ENCODE measurements around the gene NXT2. TPM values are rescaled to one million over a fixed set of nuclear protein-coding genes. Genes with fewer than 3 reads are reported as not detected.
A peak's percentile ranks its signal among the peaks of the same experiment; 100 is the strongest.

The NXT2 gene
- total RNA-seq: 10 to 100 TPM; 11.9 to 16.0 (median 13.6) TPM

- intact Hi-C loops (cut with DNase I): no loop called here
- H3K36me3 ChIP-seq: no peaks in the 10 kb centered on the region
- H3K9me3 ChIP-seq: no peaks in the 10 kb centered on the region
- 3 to 4% methylated on average over 19 to 31 of the region's 43 CpGs for WGBS, 2 donors
- no peaks in the 10 kb centered on the region for H3K4me1 ChIP-seq
- TF ChIP-seq, protein P1, sequence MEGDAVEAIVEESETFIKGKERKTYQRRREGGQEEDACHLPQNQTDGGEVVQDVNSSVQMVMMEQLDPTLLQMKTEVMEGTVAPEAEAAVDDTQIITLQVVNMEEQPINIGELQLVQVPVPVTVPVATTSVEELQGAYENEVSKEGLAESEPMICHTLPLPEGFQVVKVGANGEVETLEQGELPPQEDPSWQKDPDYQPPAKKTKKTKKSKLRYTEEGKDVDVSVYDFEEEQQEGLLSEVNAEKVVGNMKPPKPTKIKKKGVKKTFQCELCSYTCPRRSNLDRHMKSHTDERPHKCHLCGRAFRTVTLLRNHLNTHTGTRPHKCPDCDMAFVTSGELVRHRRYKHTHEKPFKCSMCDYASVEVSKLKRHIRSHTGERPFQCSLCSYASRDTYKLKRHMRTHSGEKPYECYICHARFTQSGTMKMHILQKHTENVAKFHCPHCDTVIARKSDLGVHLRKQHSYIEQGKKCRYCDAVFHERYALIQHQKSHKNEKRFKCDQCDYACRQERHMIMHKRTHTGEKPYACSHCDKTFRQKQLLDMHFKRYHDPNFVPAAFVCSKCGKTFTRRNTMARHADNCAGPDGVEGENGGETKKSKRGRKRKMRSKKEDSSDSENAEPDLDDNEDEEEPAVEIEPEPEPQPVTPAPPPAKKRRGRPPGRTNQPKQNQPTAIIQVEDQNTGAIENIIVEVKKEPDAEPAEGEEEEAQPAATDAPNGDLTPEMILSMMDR (IDR thresholded peaks at IDR 0.05): no peak
- peak in 1 of 2 donors; percentile 73 for TF ChIP-seq POLR2A (IDR thresholded peaks at IDR 0.05)
- peak within 1 kb of the TSS; percentile 80 to 92 (median 82) for H3K27ac ChIP-seq
- no peaks in the 10 kb centered on the region for H3K27me3 ChIP-seq
- peak; percentile 90 to 91 for DNase-seq
- peak within 1 kb of the TSS; percentile 13 to 33 (median 30) for H3K4me3 ChIP-seq (replicated peaks in 1 of 3)
Observed at GRCh38 chrX:109536439-109537323, at the start of gene NXT2. TSS of gene NXT2 (plus strand) at chrX:109536844. CDS start at chrX:109537007, 163 bp downstream.

DNA sequence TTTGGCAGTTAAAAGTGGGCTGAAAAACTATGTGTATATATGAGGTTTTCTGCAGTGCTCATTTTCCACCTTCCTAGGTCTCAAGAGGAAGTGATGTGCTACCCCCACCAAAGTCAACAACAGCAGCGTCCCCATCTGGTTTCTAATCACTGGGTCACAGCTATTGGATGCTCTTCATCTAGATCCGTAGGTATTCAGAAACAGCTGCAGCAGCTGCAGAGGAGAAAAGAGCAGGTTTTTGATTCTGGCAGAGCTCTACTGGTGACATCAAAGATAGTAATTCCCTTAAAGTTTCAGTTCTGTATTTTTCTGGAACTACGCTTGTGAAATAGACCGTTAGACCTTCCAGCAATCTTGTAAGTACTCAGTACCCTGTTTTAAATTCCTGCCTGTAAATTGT, 49.0 kb upstream of the NXT2 start:
- Histone ChIP-seq H3K27ac (no peak overlapping the region), H3K27me3 (no peaks in the 10 kb centered on the region), H3K4me1 (no peaks in the 10 kb centered on the region), H3K4me3 (replicated peaks in 1 of 3) (no peak overlapping the region), H3K9me3 (no peaks in the 10 kb centered on the region), H3K36me3 (no peaks in the 10 kb centered on the region)
- 42 to 45% methylated on average over 4 of the region's 4 CpGs for WGBS, 2 donors
- DNase-seq: no peak
- TF ChIP-seq, protein P1 (IDR thresholded peaks at IDR 0.05): no peak
- no peak for TF ChIP-seq POLR2A (IDR thresholded peaks at IDR 0.05)
- intact Hi-C loops (cut with DNase I): loop anchor here (10.0 kb wide), 1 partner anchor 147 kb away; no protein-coding TSS in a partner anchor

- H3K4me1 ChIP-seq: no peaks in the 10 kb centered on the region
- H3K27ac ChIP-seq: no peak overlapping the region
- no peaks in the 10 kb centered on the region for H3K9me3 ChIP-seq
- DNase-seq: no peak
- H3K36me3 ChIP-seq: no peaks in the 10 kb centered on the region
- 81 to 100% methylated on average over 2 of the region's 2 CpGs for WGBS, 2 donors
- H3K4me3 ChIP-seq (replicated peaks in 1 of 3): no peak overlapping the region
- intact Hi-C loops (cut with DNase I): loop anchor here (10.0 kb wide), 1 partner anchor 146 kb away; no protein-coding TSS in a partner anchor
- TF ChIP-seq, protein P1 (IDR thresholded peaks at IDR 0.05): no peak
- no peak for TF ChIP-seq POLR2A (IDR thresholded peaks at IDR 0.05)
- H3K27me3 ChIP-seq: no peaks in the 10 kb centered on the region
Observed at GRCh38 chrX:109489174-109489573, 47.5 kb upstream of the NXT2 start.

DNA sequence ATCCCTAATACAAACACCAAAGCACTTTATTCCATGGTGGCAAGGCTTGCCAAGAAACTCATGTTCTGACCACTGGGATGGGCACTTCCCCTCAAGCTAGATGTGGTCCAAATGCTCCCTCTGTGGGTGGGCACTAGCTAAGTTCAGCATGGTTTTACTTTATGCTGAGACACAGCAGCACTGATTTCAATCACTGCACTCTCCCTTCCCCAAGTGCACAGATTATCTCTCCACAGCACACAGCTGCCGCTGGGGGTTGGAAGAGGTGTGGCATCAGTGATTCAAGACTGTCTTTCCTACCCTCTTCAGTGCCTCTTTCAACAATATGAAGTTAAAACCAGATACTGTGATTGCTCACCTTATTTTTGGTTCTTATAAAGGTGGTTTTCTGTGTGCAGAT, 38.2 kb upstream of the NXT2 start:
- TF ChIP-seq, protein P1 (IDR thresholded peaks at IDR 0.05): no peak
- TF ChIP-seq POLR2A (IDR thresholded peaks at IDR 0.05): no peak
- no peak overlapping the region for H3K27ac ChIP-seq
- WGBS, 2 donors: 65% methylated on average over 1 of the region's 1 CpG; no CpG with 5 or more reads in 1 of the 2 donors
- H3K9me3 ChIP-seq: no peaks in the 10 kb centered on the region
- no peak for DNase-seq
- H3K27me3 ChIP-seq: no peaks in the 10 kb centered on the region
- H3K4me1 ChIP-seq: no peaks in the 10 kb centered on the region
- H3K4me3 ChIP-seq (replicated peaks in 1 of 3): no peak overlapping the region
- intact Hi-C loops (cut with DNase I): no loop called here
- H3K36me3 ChIP-seq: no peaks in the 10 kb centered on the region

GRCh38 chrX:109501176-109501575, 35.5 kb upstream of the NXT2 start:
- no peaks in the 10 kb centered on the region for H3K9me3 ChIP-seq
- TF ChIP-seq, protein P1 (IDR thresholded peaks at IDR 0.05): no peak
- no peak for TF ChIP-seq POLR2A (IDR thresholded peaks at IDR 0.05)
- intact Hi-C loops (cut with DNase I): no loop called here
- no peak overlapping the region for H3K4me3 ChIP-seq (replicated peaks in 1 of 3)
- WGBS, 2 donors: 67 to 76% methylated on average over 3 of the region's 3 CpGs
- H3K4me1 ChIP-seq: no peaks in the 10 kb centered on the region
- H3K27ac ChIP-seq: no peak overlapping the region
- no peak for DNase-seq
- H3K36me3 ChIP-seq: no peaks in the 10 kb centered on the region
- no peaks in the 10 kb centered on the region for H3K27me3 ChIP-seq

Measured in thyroid gland (tissue), 4 donors.